Endothelial cell of umbilical vein (primary cell): ENCODE measurements around the gene PGAM2.
"Not testable (repeated sequence)": the region's sequence is repeated elsewhere in the genome, so short reads cannot be mapped to it uniquely, and the experiment has no call there.

Source experiments
- EZH2 ChIP-seq: IDR thresholded peaks from 2 replicates; pipeline ENCODE4 v1.6.1; 2012; ENCODE audit warnings: borderline replicate concordance, low read depth, mild to moderate bottlenecking, moderate library complexity, low read length, inconsistent platforms; ENCODE audit not compliant: severe bottlenecking
- GATA2 ChIP-seq: IDR thresholded peaks from 2 replicates; pipeline ENCODE4 v1.7.0; 2011; ENCODE audit warnings: low read depth, mild to moderate bottlenecking, moderate library complexity, mixed read lengths, low read length; ENCODE audit not compliant: insufficient read length, insufficient read depth
- MYC ChIP-seq: IDR thresholded peaks from one replicate; pipeline ENCODE4 v1.6.1; 2011; ENCODE audit warnings: mild to moderate bottlenecking, low read depth, low read length
- POLR2A ChIP-seq: IDR thresholded peaks from 2 replicates; pipeline ENCODE4 v1.6.1; 2012; ENCODE audit warnings: low read depth, mild to moderate bottlenecking, control low read depth, low read length
- POLR2AphosphoS5 ChIP-seq: IDR thresholded peaks from 2 replicates; pipeline ENCODE4 v1.6.1; 2012; ENCODE audit warnings: low read depth, mild to moderate bottlenecking, control low read depth, low read length, moderate library complexity; ENCODE audit not compliant: insufficient read depth
- TF ChIP-seq, protein P1 (sequence below), 2 donors: IDR thresholded peaks; 1 replicate in 1 of 2; 2 replicates in 1 of 2; pipeline ENCODE4 v1.5.1; 2011; ENCODE audit warnings: low read length in 2 of 2, mild to moderate bottlenecking in 2 of 2, moderate library complexity in 2 of 2, control low read depth in 1 of 2, inconsistent platforms in 1 of 2, low read depth in 1 of 2; ENCODE audit not compliant: insufficient read depth in 1 of 2; ENCODE audit errors: extremely low read depth in 1 of 2
- TF ChIP-seq, protein P2 (sequence below): IDR thresholded peaks from 2 replicates; pipeline ENCODE4 v1.6.1; 2011; ENCODE audit not compliant: insufficient read depth, insufficient read length

GRCh38 chr7:44033971-44034844 lies 31.2 kb downstream of the PGAM2 start:
- TF ChIP-seq, protein P1, sequence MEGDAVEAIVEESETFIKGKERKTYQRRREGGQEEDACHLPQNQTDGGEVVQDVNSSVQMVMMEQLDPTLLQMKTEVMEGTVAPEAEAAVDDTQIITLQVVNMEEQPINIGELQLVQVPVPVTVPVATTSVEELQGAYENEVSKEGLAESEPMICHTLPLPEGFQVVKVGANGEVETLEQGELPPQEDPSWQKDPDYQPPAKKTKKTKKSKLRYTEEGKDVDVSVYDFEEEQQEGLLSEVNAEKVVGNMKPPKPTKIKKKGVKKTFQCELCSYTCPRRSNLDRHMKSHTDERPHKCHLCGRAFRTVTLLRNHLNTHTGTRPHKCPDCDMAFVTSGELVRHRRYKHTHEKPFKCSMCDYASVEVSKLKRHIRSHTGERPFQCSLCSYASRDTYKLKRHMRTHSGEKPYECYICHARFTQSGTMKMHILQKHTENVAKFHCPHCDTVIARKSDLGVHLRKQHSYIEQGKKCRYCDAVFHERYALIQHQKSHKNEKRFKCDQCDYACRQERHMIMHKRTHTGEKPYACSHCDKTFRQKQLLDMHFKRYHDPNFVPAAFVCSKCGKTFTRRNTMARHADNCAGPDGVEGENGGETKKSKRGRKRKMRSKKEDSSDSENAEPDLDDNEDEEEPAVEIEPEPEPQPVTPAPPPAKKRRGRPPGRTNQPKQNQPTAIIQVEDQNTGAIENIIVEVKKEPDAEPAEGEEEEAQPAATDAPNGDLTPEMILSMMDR (IDR thresholded peaks at IDR 0.05; ENCODE audit: extremely low read depth in 1 of 2, insufficient read depth in 1 of 2, low read depth in 1 of 2, low read length in 2 of 2) = not testable (repeated sequence)
- TF ChIP-seq GATA2, MYC, POLR2AphosphoS5, POLR2A, EZH2: not testable (repeated sequence)
- TF ChIP-seq, protein P2, sequence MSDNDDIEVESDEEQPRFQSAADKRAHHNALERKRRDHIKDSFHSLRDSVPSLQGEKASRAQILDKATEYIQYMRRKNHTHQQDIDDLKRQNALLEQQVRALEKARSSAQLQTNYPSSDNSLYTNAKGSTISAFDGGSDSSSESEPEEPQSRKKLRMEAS = not testable (repeated sequence)
